Muscle layer of duodenum (tissue), 2 donors: ENCODE measurements around the gene KDM4B.

Source experiments
- H3K27ac ChIP-seq: one replicate; pipeline ENCODE4 v1.7.0; 2013; ENCODE audit warnings: mild to moderate bottlenecking, low read length
- H3K27me3 ChIP-seq: one replicate; pipeline ENCODE4 v1.7.0; 2013; ENCODE audit warnings: low read depth, mild to moderate bottlenecking, control low read depth, low read length
- H3K36me3 ChIP-seq, 2 donors: one replicate each; pipeline ENCODE4 v1.7.0; 2013; ENCODE audit warnings: low read length in 2 of 2, control low read depth in 1 of 2, mild to moderate bottlenecking in 1 of 2; ENCODE audit not compliant: insufficient read depth in 2 of 2, control insufficient read depth in 1 of 2
- H3K4me1 ChIP-seq, 2 donors: one replicate each; pipeline ENCODE4 v1.7.0; 2013; ENCODE audit warnings: low read length in 2 of 2, mild to moderate bottlenecking in 2 of 2, control low read depth in 1 of 2, moderate library complexity in 1 of 2; ENCODE audit not compliant: insufficient read depth in 2 of 2, control insufficient read depth in 1 of 2
- H3K4me3 ChIP-seq, 2 donors: one replicate each; pipeline ENCODE4 v1.7.0; 2013; ENCODE audit warnings: low read length in 2 of 2, low read depth in 1 of 2, mild to moderate bottlenecking in 1 of 2
- H3K9me3 ChIP-seq, 2 donors: one replicate each; pipeline ENCODE4 v1.7.0; 2013; ENCODE audit warnings: low read length in 2 of 2, control low read depth in 1 of 2, mild to moderate bottlenecking in 1 of 2; ENCODE audit not compliant: control insufficient read depth in 1 of 2
- donor health status: healthy.

Gene KDM4B

GRCh38 chr19:5048091-5048726 is 79.3 kb downstream of the KDM4B start:
- peaks cover 4 to 38% of the 10 kb centered on the region in 2 donors for H3K36me3 ChIP-seq
- no peak overlapping the region for H3K27ac ChIP-seq
- no peaks in the 10 kb centered on the region for H3K27me3 ChIP-seq
- no peaks in the 10 kb centered on the region for H3K9me3 ChIP-seq
- H3K4me1 ChIP-seq = peaks cover 0 to 10% of the 10 kb centered on the region in 2 donors
- H3K4me3 ChIP-seq = no peak overlapping the region

- H3K36me3 ChIP-seq = peaks cover 4 to 35% of the 10 kb centered on the region in 2 donors
- no peaks in the 10 kb centered on the region for H3K27me3 ChIP-seq
- peaks cover 0 to 10% of the 10 kb centered on the region in 2 donors for H3K4me1 ChIP-seq
- H3K27ac ChIP-seq = no peak overlapping the region
- H3K4me3 ChIP-seq = no peak overlapping the region
- H3K9me3 ChIP-seq = no peaks in the 10 kb centered on the region
These were observed 80.0 kb downstream of the KDM4B start for GRCh38 chr19:5048727-5049553.

GRCh38 chr19:5049561-5049960 is 80.6 kb downstream of the KDM4B start:
- Histone ChIP-seq H3K4me3 (no peak overlapping the region), H3K27me3 (no peaks in the 10 kb centered on the region), H3K4me1 (peaks cover 0 to 10% of the 10 kb centered on the region in 2 donors), H3K36me3 (peaks cover 4 to 35% of the 10 kb centered on the region in 2 donors), H3K27ac (no peak overlapping the region), H3K9me3 (no peaks in the 10 kb centered on the region)

- Histone ChIP-seq H3K27me3 (no peaks in the 10 kb centered on the region), H3K36me3 (peaks cover 4 to 35% of the 10 kb centered on the region in 2 donors), H3K4me3 (no peak overlapping the region), H3K4me1 (peaks cover 0 to 10% of the 10 kb centered on the region in 2 donors), H3K27ac (no peak overlapping the region), H3K9me3 (no peaks in the 10 kb centered on the region)
These were observed 81.2 kb downstream of the KDM4B start for GRCh38 chr19:5050067-5050656.

- Histone ChIP-seq H3K4me1 (peaks cover 0 to 10% of the 10 kb centered on the region in 2 donors), H3K9me3 (no peaks in the 10 kb centered on the region)
These were observed 82.0 kb downstream of the KDM4B start for GRCh38 chr19:5050905-5051304.

GRCh38 chr19:5051619-5052018 is 82.7 kb downstream of the KDM4B start:
- Histone ChIP-seq H3K27me3 (no peaks in the 10 kb centered on the region), H3K36me3 (peaks cover 4 to 35% of the 10 kb centered on the region in 2 donors), H3K27ac (no peak overlapping the region), H3K4me3 (no peak overlapping the region), H3K4me1 (peaks cover 0 to 10% of the 10 kb centered on the region in 2 donors), H3K9me3 (no peaks in the 10 kb centered on the region)

More at GRCh38 chr19:5050905-5051304, 82.0 kb downstream of the KDM4B start:
- H3K27ac ChIP-seq = no peak overlapping the region
- H3K4me3 ChIP-seq = no peak overlapping the region
- peaks cover 4 to 35% of the 10 kb centered on the region in 2 donors for H3K36me3 ChIP-seq
- no peaks in the 10 kb centered on the region for H3K27me3 ChIP-seq

GRCh38 chr19:5052515-5052914 is 83.6 kb downstream of the KDM4B start:
- Histone ChIP-seq H3K27ac (no peak overlapping the region), H3K36me3 (peaks cover 8 to 33% of the 10 kb centered on the region in 2 donors)

DNA sequence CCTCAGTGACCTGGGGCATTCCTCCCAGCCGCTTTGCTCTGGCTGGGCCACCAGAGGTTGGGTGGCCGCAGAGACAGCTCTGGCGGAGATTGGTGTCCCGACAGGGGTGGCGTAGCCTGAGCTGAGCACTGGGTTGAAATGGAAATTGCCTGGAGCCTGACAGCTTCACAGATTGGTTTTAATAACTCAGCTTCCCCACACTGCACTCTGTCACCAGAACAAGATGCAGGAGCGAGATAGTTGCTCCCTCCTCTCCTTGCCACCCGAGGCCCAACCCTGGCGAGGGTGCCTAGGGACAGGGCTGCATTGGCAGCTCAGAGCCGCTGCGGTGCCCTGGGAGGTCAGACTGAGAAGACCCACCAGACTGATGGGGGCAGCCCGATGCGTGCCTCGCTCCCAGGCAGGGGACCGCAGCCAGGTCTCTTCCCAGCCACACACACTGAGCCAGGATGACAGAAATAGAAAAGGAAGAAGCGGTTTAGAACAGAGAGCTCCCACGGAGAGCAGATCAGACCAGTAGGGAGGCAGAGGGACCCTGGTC is 84.1 kb downstream of the KDM4B start:
- Histone ChIP-seq H3K36me3 (peaks cover 5 to 32% of the 10 kb centered on the region in 2 donors), H3K9me3 (no peaks in the 10 kb centered on the region), H3K27me3 (no peaks in the 10 kb centered on the region), H3K27ac (no peak overlapping the region), H3K4me1 (peaks cover 0 to 10% of the 10 kb centered on the region in 2 donors), H3K4me3 (no peak overlapping the region)

More at GRCh38 chr19:5052515-5052914, 83.6 kb downstream of the KDM4B start:
- Histone ChIP-seq H3K4me3 (no peak overlapping the region), H3K4me1 (peaks cover 0 to 10% of the 10 kb centered on the region in 2 donors), H3K27me3 (no peaks in the 10 kb centered on the region), H3K9me3 (no peaks in the 10 kb centered on the region)

DNA sequence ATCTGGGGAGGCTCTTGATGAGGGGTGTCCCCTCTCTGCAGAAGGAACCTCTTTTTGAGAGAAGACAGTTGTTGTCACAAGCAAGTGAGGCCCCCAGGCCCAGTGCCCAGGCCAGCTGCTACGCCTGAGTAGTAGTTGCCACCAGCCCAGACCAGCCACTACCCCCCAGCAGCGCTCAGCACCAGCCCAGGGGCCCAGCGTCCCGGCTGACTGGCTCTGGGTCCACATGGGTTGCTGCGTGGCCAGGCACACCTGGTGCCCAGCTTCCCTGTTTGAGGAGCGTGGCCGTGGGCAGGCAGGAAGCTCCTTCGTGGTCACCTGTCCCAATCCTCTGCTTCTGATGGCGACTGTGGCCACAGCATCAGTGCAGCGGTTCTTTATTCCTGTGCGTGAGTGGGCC is 84.7 kb downstream of the KDM4B start:
- Histone ChIP-seq H3K27ac (no peak overlapping the region), H3K36me3 (peaks cover 5 to 32% of the 10 kb centered on the region in 2 donors), H3K27me3 (no peaks in the 10 kb centered on the region), H3K9me3 (no peaks in the 10 kb centered on the region), H3K4me1 (peaks cover 0 to 6% of the 10 kb centered on the region in 2 donors), H3K4me3 (no peak overlapping the region)

GRCh38 chr19:5054551-5055456 is 85.9 kb downstream of the KDM4B start:
- no peaks in the 10 kb centered on the region for H3K9me3 ChIP-seq
- H3K27ac ChIP-seq = no peak overlapping the region
- no peaks in the 10 kb centered on the region for H3K27me3 ChIP-seq
- peaks cover 5 to 35% of the 10 kb centered on the region in 2 donors for H3K36me3 ChIP-seq
- no peaks in the 10 kb centered on the region for H3K4me1 ChIP-seq
- no peak overlapping the region for H3K4me3 ChIP-seq
